Esophagus muscularis mucosa (tissue), 4 donors: ENCODE measurements around the gene PTF1A. TPM values are rescaled to one million over a fixed set of nuclear protein-coding genes. Genes with fewer than 3 reads are reported as not detected.

Source experiments
- DNase-seq: peaks from one replicate; pipeline ENCODE4 v3.0.0-alpha.2; 2017; ENCODE audit errors: extremely low spot score
- H3K27ac ChIP-seq, 4 donors: fragments of 200-600 bp; sonication (generic); replicated peaks in 1 of 4; 1 replicate in 3 of 4; 2 replicates in 1 of 4; pipeline ENCODE4 v1.5.1; 2016 to 2019; ENCODE audit warnings: mild to moderate bottlenecking in 1 of 4
- H3K27me3 ChIP-seq, 4 donors: fragments of 200-600 bp; sonication (generic); one replicate each; pipeline versions ENCODE4 v1.5.1 to v1.6.0; 2016 to 2019
- H3K36me3 ChIP-seq, 4 donors: fragments of 200-600 bp; sonication (generic); one replicate each; pipeline ENCODE4 v1.5.1; 2016 to 2019
- H3K4me1 ChIP-seq, 4 donors: fragments of 200-600 bp; sonication (generic); one replicate each; pipeline ENCODE4 v1.5.1; 2016 to 2019
- H3K4me3 ChIP-seq, 4 donors: fragments of 200-600 bp; sonication (generic); 1 replicate in 2 of 4; 2 replicates in 2 of 4; pipeline ENCODE4 v1.5.1; 2016 to 2019; ENCODE audit warnings: mild to moderate bottlenecking in 4 of 4, moderate library complexity in 1 of 4
- H3K9me3 ChIP-seq, 4 donors: fragments of 200-600 bp; sonication (generic); 1 replicate in 3 of 4; 2 replicates in 1 of 4; pipeline ENCODE4 v1.5.1; 2016 to 2019
- CTCF ChIP-seq, 3 experiments: fragments of 200-600 bp in 2 of 3; fragments of 450-650 bp in 1 of 3; sonication (generic) in 2 of 3; IDR thresholded peaks; one replicate each; pipeline ENCODE4 v1.5.1; 2017 to 2019; ENCODE audit warnings: antibody characterized with exemption in 3 of 3, mild to moderate bottlenecking in 2 of 3, moderate library complexity in 1 of 3
- EP300 ChIP-seq: sonication (generic); formaldehyde crosslinking; IDR thresholded peaks from one replicate; pipeline ENCODE4 v1.6.1; 2017; ENCODE audit warnings: antibody characterized with exemption
- POLR2A ChIP-seq: fragments of 450-650 bp; IDR thresholded peaks from one replicate; pipeline ENCODE4 v1.6.1; 2017; ENCODE audit warnings: antibody characterized with exemption, moderate library complexity, mild to moderate bottlenecking, low read depth
- POLR2AphosphoS5 ChIP-seq, 2 donors: sonication (generic); formaldehyde crosslinking; IDR thresholded peaks; one replicate each; pipeline ENCODE4 v1.6.1; 2017; ENCODE audit warnings: antibody characterized with exemption in 2 of 2
- WGBS: methylation state at CpG from one replicate; pipeline ENCODE4 v1.1.5; 2018; 5-methylcytosine and 5-hydroxymethylcytosine counted together
- intact Hi-C: fragments of 100-400 bp; cut with DNase I; formaldehyde crosslinking; loops from one replicate; pipeline ENCODE4 v1.15.1; 2023
- total RNA-seq, 4 donors: library from RNA; depleted of rRNA; stranded (reverse); fragments of >200 nt; gene quantifications; one replicate each; pipeline versions ENCODE4 v1.1.0 to v1.2.1, GENCODE V29; 2016

The PTF1A gene
- total RNA-seq, 4 donors from 2014 or later: not detected

GRCh38 chr10:23200586-23200985 is 8.5 kb downstream of the PTF1A start:
- intact Hi-C loops: no loop called here
- Histone ChIP-seq H3K9me3 (no peaks in the 10 kb centered on the region), H3K27ac (no peak overlapping the region), H3K4me1 (peaks cover 0 to 8% (median 3%) of the 10 kb centered on the region in 4 donors), H3K4me3 (no peak overlapping the region), H3K36me3 (no peaks in the 10 kb centered on the region), H3K27me3 (peaks cover 0 to 96% (median 14%) of the 10 kb centered on the region in 4 donors)
- DNase-seq: peak; percentile 72
- TF ChIP-seq POLR2AphosphoS5 (IDR thresholded peaks at IDR 0.05): no peak
- no peak for TF ChIP-seq CTCF (IDR thresholded peaks at IDR 0.05)
- no peak for TF ChIP-seq POLR2A
- TF ChIP-seq EP300: no peak
- 8% methylated on average over 12 of the region's 12 CpGs for WGBS

- WGBS: 5% methylated on average over 11 of the region's 11 CpGs
- Histone ChIP-seq H3K9me3 (no peaks in the 10 kb centered on the region), H3K27me3 (peaks cover 0 to 91% (median 14%) of the 10 kb centered on the region in 4 donors), H3K36me3 (no peaks in the 10 kb centered on the region), H3K4me3 (no peak overlapping the region), H3K27ac (no peak overlapping the region), H3K4me1 (peaks cover 0 to 8% (median 3%) of the 10 kb centered on the region in 4 donors)
- DNase-seq: peak; percentile 60
- intact Hi-C loops: no loop called here
- TF ChIP-seq POLR2AphosphoS5 (IDR thresholded peaks at IDR 0.05) (no peak), POLR2A (no peak), CTCF (IDR thresholded peaks at IDR 0.05) (no peak), EP300 (no peak)
These were observed 9.0 kb downstream of the PTF1A start for GRCh38 chr10:23200997-23201652.

DNA sequence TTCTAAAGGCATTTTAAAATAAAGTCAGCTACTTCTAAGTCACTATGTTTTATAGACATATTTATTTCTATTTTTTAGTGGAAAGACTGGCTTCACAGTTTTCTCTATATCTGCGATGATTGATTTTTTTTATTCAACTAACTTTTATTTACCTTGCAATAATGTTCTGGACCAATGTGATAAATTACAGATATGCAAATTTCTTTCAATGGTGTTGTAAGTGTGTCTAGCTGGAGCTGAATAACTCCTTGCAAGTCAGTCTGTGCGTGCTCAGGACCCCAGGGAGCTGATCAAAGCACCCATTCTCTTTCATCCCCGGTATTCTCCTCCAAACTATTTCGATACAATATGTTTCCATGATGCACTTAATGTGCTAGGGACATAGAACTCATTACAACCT is 9.7 kb downstream of the PTF1A start:
- Histone ChIP-seq H3K9me3 (no peaks in the 10 kb centered on the region), H3K36me3 (no peaks in the 10 kb centered on the region), H3K4me1 (peaks cover 0 to 8% (median 3%) of the 10 kb centered on the region in 4 donors), H3K27ac (no peak overlapping the region), H3K27me3 (peaks cover 0 to 84% (median 14%) of the 10 kb centered on the region in 4 donors), H3K4me3 (no peak overlapping the region)
- intact Hi-C loops: no loop called here
- WGBS: 10% methylated on average over 4 of the region's 4 CpGs
- no peak for DNase-seq
- TF ChIP-seq EP300 (no peak), POLR2A (no peak), POLR2AphosphoS5 (IDR thresholded peaks at IDR 0.05) (no peak), CTCF (IDR thresholded peaks at IDR 0.05) (no peak)

GRCh38 chr10:23202779-23203178 is 10.7 kb downstream of the PTF1A start:
- intact Hi-C loops: no loop called here
- DNase-seq: no peak
- Histone ChIP-seq H3K27me3 (peaks cover 0 to 74% (median 14%) of the 10 kb centered on the region in 4 donors), H3K27ac (no peak overlapping the region), H3K9me3 (no peaks in the 10 kb centered on the region), H3K36me3 (no peaks in the 10 kb centered on the region), H3K4me3 (no peak overlapping the region), H3K4me1 (peaks cover 0 to 8% (median 3%) of the 10 kb centered on the region in 4 donors)
- WGBS: 2% methylated on average over 3 of the region's 3 CpGs
- TF ChIP-seq POLR2A: no peak

DNA sequence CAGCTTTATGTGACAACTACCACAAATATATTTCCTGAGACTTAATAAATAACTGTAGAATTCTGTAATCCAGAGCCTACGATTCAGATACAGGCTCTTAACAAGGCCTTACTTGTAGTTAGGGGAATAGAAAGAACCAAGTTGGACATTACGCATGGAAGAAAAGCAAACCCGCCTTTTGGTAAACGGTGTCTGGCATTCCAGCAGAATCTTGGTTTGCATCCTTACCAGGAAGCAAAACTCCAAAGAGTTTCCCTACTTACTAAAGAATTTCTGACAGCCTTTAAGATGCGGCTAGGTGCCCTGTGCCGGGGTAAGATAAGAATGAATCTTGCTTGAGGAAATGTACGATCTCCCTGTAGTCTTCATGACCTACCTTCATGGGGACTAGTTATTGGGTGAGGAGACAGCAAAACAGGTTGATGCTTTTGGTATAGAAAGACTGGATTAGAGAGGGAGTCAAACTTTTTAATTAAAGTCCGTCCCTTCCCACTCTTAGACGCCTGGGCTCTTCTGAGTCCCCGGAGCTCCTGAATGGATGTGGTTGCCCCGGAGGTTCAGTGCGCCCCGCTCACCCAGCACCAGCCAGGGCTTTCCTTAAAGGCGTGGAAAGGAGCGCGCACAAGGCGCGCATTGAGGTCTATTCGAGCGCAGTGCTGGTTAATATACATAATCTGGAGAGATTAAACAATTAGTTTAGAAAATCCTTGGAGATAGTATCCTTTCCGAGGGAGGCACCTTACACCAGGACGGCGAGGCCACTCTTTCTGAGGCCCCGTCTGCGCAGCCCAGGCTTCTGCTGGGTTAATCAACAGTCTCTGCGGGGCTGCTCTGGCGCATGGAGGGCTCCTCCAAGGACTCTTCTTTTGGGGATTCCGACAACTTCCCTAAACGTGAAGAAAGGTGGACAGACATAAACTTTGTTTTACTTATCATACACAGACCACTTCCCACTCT is 11.5 kb downstream of the PTF1A start:
- H3K36me3 ChIP-seq: no peaks in the 10 kb centered on the region
- intact Hi-C loops: no loop called here
- H3K4me1 ChIP-seq: peaks cover 0 to 8% (median 3%) of the 10 kb centered on the region in 4 donors
- TF ChIP-seq POLR2AphosphoS5 (IDR thresholded peaks at IDR 0.05) (no peak), POLR2A (no peak), EP300 (no peak), CTCF (IDR thresholded peaks at IDR 0.05) (no peak)
- 21% methylated on average over 29 of the region's 29 CpGs for WGBS
- peak; percentile 74 for DNase-seq
- peaks cover 0 to 67% (median 8%) of the 10 kb centered on the region in 4 donors for H3K27me3 ChIP-seq
- H3K4me3 ChIP-seq: no peak overlapping the region
- no peaks in the 10 kb centered on the region for H3K9me3 ChIP-seq
- no peak overlapping the region for H3K27ac ChIP-seq
